DMS 273 (cell line): ENCODE results near the gene ADAMTSL2.
A peak's percentile ranks its signal among the peaks of the same experiment; 100 is the strongest.

Experiments
- DNase-seq: peaks from one replicate; lab custom pipeline; 2025; ENCODE audit not compliant: unreplicated experiment; lab: John Stamatoyannopoulos, UW

Gene ADAMTSL2

GRCh38 chr9:133603135-133603927, 68.8 kb downstream of the ADAMTSL2 start:
- no peak for DNase-seq

- DNase-seq: peak; percentile 46
These were observed 69.7 kb downstream of the ADAMTSL2 start for GRCh38 chr9:133604214-133604613.

- DNase-seq: no peak
These were observed 70.4 kb downstream of the ADAMTSL2 start for GRCh38 chr9:133604856-133605255.

- no peak for DNase-seq
These were observed 70.9 kb downstream of the ADAMTSL2 start for GRCh38 chr9:133605446-133605845.

DNA sequence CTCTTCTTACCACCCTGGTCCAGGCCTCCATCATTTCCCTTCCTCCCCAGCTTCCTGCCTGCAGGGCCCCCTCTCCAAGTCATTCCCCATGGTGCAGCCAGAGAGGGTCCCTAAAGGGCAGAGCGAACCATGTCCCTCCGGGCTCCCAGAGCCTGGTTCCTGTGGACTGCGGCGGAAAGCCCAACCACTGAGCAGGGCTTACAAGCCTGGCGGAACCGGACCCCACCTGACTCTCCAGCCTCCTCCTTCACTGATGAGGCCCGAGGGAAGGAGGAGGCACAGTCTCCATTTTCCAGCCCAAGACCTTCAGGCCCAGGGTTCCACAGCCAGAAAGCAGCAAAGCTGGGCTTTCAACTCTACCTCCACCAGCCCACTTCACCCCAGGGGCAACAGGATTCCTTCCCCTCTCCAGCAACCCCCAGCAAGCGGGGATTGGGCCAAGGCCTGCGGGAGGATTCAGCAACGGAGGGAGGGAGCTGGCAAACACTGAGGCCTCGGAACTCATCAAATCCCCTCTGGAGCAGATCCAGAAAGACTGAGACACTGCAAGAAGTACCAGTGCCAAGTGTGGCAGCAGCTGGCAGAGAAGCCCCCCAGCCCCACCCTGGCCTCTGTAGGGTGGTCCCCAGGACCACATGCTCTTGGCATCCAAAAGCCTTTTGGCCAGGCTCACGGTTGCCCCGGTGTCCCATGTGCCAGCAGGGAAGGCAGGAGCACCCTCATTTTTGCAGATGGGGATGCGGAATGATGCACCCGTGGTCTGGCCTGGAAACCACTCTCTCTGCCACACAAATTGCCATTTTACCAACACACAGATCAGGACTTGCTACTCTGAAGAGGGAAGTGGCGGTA, 71.6 kb downstream of the ADAMTSL2 start:
- DNase-seq: no peak

DNA sequence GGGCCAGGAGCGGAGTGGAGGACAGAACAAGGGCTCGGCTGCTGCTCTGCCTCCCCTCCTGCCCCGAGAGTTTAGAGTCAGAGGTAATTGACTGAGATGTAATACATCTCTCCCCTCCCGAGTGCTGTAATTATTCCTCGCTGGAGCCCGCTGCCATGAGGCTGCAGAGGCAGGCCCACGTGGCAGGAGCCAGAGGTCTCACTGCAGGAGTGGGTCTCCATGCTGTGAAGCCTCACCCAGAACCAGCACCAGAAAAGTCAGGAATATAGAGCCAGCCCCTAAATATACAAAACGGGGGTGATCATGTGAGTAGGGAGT, 72.2 kb downstream of the ADAMTSL2 start:
- DNase-seq: no peak

- DNase-seq: no peak
These were observed 72.9 kb downstream of the ADAMTSL2 start for GRCh38 chr9:133607381-133607780.

GRCh38 chr9:133607976-133608375, 73.5 kb downstream of the ADAMTSL2 start:
- DNase-seq: no peak

DNA sequence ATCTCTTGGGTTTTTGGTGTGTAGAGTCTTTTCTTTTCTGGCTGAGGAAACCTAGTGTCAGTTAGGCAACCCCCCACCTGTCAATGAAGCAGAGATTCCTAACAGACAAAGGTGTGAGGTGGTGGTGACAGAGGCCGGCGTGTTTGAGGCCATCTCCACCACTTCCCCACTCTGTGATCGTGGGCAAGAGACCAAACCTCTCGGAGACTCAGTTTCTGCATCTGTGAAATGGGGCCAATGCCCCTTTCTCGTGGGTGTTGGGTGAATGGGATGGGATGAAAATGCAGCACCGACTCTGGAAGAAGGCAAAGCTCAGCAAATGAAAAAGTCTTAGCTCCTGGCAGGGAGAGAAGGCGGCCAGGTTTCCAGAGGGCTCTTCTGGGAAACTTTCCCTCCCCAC, 73.9 kb downstream of the ADAMTSL2 start:
- DNase-seq: no peak

DNA sequence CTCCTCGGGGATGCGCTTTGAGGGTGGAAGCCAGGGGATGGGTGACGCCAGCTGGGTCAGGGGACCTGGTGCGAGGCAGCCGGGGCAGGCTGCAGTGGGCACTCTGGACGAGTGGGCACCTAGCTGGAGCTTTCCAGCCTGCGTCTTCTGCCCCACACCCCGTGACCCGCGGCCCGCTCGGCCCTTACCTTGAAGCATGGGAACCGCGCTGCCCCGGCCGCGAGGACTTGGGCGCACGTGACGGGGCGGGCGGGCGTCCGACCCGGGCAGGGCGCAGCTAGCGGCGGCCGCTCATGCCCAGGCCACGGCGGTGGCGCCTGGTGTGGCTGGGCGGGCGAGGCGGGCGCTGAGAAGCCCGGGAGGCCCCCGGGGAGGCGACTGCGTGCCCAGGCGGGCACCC, 74.4 kb downstream of the ADAMTSL2 start:
- no peak for DNase-seq

DNA sequence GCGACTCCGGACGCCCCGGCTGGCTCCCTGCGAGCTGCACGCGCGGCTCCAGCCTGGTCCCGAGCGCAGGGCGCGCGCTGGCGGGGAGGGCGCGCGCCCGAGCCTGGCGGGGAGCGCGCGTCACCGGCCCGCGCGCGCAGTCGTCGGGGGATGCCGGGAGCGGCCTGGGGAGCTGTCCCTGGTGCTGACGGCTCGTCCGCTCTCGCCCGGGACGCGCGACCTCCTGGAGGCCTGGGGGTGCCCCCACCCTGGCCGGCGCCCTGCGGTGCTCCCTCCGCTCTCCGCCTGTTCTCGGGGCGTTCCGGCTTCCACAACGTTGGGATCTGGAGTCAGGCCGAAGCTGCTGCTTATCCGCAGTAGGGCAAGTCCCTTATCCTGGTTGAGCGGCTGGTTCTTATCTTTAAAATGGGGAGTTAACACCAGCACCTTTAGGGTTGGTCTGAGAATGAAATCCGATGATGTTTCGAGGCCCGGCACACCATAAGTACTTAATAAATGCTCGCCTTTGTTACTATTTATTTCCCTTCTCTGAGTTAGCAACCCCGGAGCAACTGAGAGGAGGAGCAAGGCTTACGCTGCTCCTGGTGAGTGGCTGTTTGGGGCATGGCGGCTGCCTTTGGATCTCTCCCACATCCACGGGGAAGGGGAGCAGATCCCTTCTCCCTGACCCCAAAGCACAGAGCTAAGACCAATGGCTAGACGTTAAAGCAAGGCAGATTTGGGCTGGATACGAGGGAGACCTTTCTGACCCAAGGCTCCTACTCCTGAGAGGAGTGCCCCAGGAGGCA, 75.0 kb downstream of the ADAMTSL2 start, which contains the start of gene FAM163B:
TSS of gene FAM163B (minus strand) at position 79 of the 788 bp plus-strand sequence. CDS start 29,166 bp downstream, outside the sequence.
- peak; percentile 86 for DNase-seq

GRCh38 chr9:133610845-133611244, 76.3 kb downstream of the ADAMTSL2 start:
- DNase-seq: no peak

DNA sequence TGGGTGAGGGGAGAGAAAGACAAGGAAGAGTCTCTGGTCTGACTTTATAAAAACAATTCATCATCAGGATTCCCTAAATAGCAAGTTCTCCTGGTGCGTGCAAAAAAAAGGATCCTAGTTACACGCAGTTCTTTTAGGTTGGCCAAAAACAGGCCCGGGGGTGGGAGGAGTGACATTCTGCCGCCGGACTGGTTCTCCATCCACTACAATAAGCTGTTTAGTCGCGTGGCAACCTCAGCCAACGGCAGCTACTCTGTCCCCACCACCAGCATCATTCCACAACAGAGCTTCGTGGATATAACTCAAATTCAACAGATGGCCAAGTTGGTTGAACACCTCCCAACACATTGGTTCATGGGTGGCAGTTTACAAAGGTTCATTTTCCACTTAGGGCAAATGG, 77.5 kb downstream of the ADAMTSL2 start:
- no peak for DNase-seq

- DNase-seq: no peak
These were observed 78.3 kb downstream of the ADAMTSL2 start for GRCh38 chr9:133612816-133613215.

- no peak for DNase-seq
These were observed 78.9 kb downstream of the ADAMTSL2 start for GRCh38 chr9:133613432-133613831.

DNA sequence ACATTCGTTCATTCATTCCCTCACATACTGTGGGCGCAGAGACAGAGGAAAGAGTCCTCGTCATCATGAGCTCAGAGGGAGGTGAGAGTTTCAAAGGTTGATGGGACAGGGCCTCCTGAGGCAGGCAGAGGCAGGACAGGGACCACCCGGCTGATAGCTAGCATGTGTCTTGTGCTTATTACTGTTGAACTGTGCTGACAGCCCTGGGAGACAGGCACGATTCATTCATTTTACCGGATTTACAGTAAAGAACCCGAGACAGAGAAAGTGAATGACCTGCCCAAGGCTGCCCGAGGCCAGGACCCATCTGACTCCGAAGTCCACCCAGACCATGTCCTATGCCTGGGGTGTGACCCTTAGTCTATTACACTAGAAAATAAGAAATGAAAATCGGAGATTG, 79.6 kb downstream of the ADAMTSL2 start:
- no peak for DNase-seq

DNA sequence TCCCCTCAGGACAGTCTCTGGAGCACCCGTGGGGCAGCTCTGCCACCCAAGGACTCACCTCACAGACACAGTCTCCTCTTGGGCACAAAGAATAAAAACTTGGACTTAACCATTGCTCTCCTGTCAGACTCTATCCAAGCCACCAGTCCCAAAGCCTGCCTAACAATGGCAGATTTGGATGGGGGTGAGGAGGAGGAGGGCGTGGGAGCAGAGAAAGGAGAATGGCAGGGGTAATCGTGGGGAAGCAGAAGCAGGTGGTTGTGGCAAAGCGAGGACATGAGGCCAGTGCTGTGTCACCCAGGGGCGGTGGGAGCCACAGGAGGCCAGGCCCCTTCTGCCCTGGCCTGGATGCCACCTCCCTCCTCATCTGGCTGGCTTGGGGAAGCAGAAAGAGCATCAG, 80.2 kb downstream of the ADAMTSL2 start:
- no peak for DNase-seq

GRCh38 chr9:133615186-133615585, 80.7 kb downstream of the ADAMTSL2 start:
- peak; percentile 64 for DNase-seq

GRCh38 chr9:133615606-133616188, 81.2 kb downstream of the ADAMTSL2 start:
- DNase-seq: no peak

DNA sequence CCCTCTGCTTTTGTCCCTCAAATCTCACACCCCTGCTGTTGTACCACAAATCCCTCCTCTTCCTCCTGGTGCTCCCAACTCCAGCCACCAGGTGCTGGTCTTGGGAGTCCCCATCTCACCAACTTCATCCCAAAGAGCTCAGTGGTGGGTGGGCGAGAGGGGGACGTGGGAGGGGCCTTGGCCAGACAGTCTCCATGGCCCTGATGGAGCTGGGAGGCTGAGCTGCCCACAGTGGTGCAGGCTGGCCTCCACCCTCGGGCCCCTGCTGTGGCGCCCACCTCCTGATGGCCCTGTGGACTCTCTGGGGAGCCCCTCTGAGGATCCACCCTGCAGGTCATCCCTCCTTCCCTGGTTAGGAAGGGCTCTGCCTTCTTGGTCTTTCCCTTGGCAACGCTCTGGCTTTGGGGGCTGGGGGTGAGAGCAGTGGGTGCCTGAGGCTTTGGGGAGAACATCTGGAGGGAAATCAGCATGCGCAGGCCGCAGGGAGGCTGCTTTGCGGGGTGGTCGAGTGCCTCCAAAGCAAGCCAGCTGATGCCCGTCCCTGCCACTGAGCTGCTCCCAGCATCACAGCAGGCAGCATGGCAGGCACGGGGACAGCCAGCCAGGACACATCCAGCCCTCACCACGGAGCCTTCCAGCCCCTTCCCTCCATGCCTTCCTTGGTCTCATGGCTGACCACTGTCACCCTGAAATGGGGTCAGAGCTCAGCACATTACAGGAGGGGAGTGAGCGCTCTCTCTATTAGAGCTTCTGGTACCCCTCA, 82.3 kb downstream of the ADAMTSL2 start:
- no peak for DNase-seq
